GM12875 (cell line): Measurements from ENCODE around the gene NFASC.

Experiments used
- H3K4me3 ChIP-seq: one replicate; pipeline ENCODE4 v1.5.1; 2011; ENCODE audit warnings: low read depth, low read length, control low read depth
- TF ChIP-seq, protein P1 (sequence below): IDR thresholded peaks from 2 replicates; pipeline ENCODE4 v1.5.1; 2011; ENCODE audit warnings: low read depth, mild to moderate bottlenecking, control low read depth, inconsistent platforms, low read length, moderate library complexity, borderline replicate concordance; ENCODE audit not compliant: insufficient read depth

NFASC gene

DNA sequence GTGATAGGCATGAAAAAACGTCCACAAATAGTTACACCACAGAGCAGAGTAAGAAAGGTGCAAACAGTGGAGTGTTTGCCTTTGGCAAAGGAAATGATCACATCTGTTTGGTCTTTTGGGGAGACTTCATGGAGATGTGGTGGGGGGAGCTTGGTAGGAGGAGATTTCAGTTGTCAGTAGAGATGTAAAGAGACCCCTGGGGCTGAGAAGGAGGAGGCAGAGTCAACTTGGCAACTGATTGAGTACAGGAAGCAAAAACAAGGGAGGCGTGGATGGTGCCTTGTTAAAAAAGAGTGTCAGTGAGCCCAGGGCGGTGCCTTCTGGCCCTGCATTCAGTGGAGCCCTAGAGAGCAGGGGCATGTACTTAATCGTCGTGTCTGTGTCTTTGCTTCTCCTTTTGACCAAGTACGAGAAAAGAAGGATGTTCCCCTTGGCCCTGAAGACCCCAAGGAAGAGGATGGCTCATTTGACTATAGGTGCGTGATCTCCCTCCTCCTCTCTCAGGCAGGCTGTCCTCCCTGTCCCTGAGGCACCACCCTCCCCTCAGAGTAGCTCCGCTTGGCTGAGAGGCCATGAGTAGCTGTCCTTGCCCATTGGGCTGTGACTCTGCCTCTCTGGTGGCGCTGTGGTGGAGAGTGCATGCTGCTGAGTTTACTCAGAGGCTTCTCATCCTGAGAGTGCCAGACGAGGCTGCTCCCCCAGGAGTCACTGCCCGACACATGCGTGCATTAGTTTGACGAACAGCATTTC lies 141.9 kb downstream of the NFASC start:
- TF ChIP-seq, protein P1, sequence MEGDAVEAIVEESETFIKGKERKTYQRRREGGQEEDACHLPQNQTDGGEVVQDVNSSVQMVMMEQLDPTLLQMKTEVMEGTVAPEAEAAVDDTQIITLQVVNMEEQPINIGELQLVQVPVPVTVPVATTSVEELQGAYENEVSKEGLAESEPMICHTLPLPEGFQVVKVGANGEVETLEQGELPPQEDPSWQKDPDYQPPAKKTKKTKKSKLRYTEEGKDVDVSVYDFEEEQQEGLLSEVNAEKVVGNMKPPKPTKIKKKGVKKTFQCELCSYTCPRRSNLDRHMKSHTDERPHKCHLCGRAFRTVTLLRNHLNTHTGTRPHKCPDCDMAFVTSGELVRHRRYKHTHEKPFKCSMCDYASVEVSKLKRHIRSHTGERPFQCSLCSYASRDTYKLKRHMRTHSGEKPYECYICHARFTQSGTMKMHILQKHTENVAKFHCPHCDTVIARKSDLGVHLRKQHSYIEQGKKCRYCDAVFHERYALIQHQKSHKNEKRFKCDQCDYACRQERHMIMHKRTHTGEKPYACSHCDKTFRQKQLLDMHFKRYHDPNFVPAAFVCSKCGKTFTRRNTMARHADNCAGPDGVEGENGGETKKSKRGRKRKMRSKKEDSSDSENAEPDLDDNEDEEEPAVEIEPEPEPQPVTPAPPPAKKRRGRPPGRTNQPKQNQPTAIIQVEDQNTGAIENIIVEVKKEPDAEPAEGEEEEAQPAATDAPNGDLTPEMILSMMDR = no peak
- H3K4me3 ChIP-seq = no peak overlapping the region

DNA sequence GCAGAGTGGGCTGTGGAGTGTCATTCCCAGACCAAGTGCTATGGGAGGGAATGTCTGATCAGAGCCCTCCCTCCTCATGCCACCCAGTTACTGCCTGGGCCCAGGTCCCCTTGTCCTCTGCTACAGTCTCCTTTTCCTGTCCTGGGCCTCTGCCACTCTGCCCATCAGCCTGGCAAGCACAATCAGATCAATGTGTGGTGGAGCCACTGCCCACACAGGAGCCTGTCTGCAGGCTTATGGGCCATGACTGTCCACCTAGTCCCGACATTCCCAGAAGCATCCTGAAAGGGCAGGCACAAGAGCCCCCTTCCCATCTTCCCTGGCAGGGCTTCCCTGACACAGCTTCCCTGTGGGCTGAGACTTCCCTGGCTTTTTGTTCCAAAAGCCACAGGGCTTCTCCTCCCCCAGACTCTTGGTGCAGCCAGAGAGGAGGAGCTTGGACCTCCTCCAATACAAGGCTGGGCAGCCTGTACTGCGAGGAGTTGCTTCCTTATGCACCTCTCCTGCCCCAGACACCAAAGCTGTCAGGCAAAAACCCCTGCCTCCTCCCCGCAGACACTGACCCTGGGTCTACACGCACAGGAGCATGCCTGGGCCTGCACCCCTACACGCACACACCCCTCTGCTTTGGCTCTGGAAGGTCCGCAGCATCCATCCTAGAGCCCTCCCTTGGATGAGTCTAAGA lies 143.2 kb downstream of the NFASC start:
- TF ChIP-seq, protein P1 = no peak
- H3K4me3 ChIP-seq = no peak overlapping the region

DNA sequence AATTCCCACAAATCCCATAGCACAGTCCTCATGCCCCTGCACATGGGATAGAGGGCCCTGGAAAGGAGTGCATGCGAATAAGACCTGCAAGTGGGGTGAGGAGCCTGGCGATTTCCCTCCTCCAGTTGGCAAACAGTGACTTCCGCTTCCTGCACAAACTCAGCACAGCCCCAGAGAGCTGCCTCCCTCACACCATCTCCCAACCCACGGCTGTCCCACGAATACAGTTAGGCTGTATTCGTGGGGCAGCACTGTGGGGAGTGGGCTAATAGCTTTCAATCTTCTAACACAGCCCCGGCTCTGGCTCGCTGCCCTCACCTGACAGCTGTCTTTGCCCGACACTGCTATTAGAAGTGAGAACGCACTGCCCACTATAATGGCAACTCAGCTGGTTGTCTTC lies 144.1 kb downstream of the NFASC start:
- H3K4me3 ChIP-seq = no peak overlapping the region
- TF ChIP-seq, protein P1 = no peak

DNA sequence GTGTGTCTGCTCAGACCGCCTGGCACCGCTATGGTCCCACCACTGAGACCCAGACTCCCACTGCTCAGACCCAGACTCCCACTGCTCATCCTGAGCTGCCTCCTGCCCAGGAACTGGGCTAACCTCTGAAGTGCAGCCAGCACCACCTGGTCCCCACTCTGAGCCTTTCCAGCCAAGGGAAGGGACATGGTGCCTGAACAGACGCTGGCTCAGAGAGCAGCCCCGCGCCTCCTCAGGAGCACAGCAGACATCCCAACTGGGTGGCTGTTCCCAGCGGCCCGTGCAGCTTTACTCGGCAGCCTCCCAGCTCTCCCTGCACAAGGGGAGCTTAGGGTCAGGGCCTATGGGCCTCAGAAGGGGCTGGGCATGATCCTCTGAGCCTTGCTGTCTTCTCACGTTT lies 144.6 kb downstream of the NFASC start:
- TF ChIP-seq, protein P1 = no peak

DNA sequence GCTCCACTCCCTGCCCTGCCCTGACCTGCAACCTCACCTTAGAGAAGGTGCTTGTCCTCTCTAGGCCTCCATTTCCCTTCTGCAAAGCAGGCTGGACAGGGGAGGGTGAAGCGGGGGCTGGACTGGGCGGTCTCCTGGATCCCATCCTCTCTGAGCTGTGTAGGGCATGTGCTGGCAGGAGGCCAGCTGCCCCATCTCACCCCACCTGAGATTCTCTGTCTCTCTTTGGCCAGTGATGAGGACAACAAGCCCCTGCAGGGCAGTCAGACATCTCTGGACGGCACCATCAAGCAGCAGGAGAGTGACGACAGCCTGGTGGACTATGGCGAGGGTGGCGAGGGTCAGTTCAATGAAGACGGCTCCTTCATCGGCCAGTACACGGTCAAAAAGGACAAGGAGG lies 145.4 kb downstream of the NFASC start:
- TF ChIP-seq, protein P1 = no peak

More for the DNA sequence above, 144.6 kb downstream of the NFASC start:
- no peak overlapping the region for H3K4me3 ChIP-seq

DNA sequence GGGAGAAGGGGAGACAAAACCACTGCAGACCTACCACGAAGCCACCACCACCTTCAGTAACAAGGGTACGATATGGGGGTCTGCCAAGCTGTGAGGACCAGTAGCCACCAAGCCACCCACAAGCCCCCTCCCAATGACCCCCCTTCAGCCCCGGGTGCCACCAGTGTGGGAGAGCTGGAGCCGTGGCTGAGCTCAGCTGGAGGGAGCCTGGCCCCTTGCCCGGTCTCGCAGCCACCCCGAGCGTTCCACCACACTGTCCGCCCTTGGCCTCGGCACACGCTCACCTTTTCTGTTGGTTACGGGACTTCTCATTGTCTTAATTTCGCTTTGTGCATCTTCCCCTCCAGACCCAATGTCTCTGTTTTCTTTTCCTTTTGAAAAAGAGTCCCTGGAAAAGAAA lies 145.9 kb downstream of the NFASC start:
- TF ChIP-seq, protein P1 = no peak
- no peak overlapping the region for H3K4me3 ChIP-seq

More for the DNA sequence above, 145.4 kb downstream of the NFASC start:
- H3K4me3 ChIP-seq = no peak overlapping the region

DNA sequence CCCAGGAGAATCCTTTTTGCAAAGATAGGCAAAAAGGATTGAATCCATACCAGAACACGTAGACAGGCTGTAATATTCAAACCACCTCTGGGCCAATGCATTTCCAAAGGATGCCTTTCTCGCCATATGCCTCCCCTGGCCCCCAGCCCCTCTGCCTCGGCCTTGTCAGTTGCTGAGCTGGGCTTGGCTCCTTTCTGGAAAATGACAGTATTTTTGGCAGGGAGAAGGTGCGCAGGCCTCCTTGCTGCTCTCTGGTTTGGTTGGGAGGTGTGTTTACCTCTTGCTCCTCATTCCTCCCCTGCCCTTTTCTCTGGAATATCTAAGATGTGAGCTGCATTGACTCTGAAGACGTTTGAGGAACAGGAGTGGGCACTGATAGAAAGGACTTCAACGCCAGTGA lies 146.3 kb downstream of the NFASC start:
- TF ChIP-seq, protein P1 = no peak
- H3K4me3 ChIP-seq = no peak overlapping the region
